NCI-H226 (cell line): ENCODE measurements around the gene NEURL1B.
"Not testable (repeated sequence)": the region's sequence is repeated elsewhere in the genome, so short reads cannot be mapped to it uniquely, and the experiment has no call there.

Experiments
- DNase-seq: peaks from one replicate; pipeline ENCODE4 v3.0.0-alpha.2; 2015

The NEURL1B gene

GRCh38 chr5:172635038-172635437 lies 6.0 kb upstream of the NEURL1B start:
- no peak for DNase-seq

- no peak for DNase-seq
Measured at GRCh38 chr5:172636279-172637050, 4.6 kb upstream of the NEURL1B start.

- DNase-seq = peak; percentile 47
Measured at GRCh38 chr5:172637110-172637580, 3.9 kb upstream of the NEURL1B start.

- DNase-seq = no peak
Measured at GRCh38 chr5:172637740-172638139, 3.3 kb upstream of the NEURL1B start.

- DNase-seq = no peak
Measured at GRCh38 chr5:172638209-172638768, 2.8 kb upstream of the NEURL1B start.

- DNase-seq = no peak
Measured at GRCh38 chr5:172640139-172640538, 924 bp upstream of the NEURL1B start.

- DNase-seq = no peak
Measured at GRCh38 chr5:172641359-172642050, 442 bp downstream of the NEURL1B start.

- no peak for DNase-seq
Measured at GRCh38 chr5:172642051-172642409, 967 bp downstream of the NEURL1B start.

- DNase-seq = no peak
Measured at GRCh38 chr5:172642486-172642885, 1.4 kb downstream of the NEURL1B start.

GRCh38 chr5:172642926-172643871 lies 2.1 kb downstream of the NEURL1B start:
- no peak for DNase-seq

GRCh38 chr5:172644266-172644665 lies 3.2 kb downstream of the NEURL1B start:
- no peak for DNase-seq

- DNase-seq = no peak
Measured at GRCh38 chr5:172644711-172645110, 3.6 kb downstream of the NEURL1B start.

- no peak for DNase-seq
Measured at GRCh38 chr5:172645271-172646055, 4.4 kb downstream of the NEURL1B start.

- no peak for DNase-seq
Measured at GRCh38 chr5:172646716-172647285, 5.7 kb downstream of the NEURL1B start.

GRCh38 chr5:172647352-172648012 lies 6.4 kb downstream of the NEURL1B start:
- DNase-seq = no peak

GRCh38 chr5:172648013-172648381 lies 6.9 kb downstream of the NEURL1B start:
- DNase-seq = peak; percentile 20

GRCh38 chr5:172648755-172649154 lies 7.7 kb downstream of the NEURL1B start:
- peak; percentile 13 for DNase-seq

- not testable (repeated sequence) for DNase-seq
Measured at GRCh38 chr5:172656496-172656895, 15.4 kb downstream of the NEURL1B start.

- DNase-seq = not testable (repeated sequence)
Measured at GRCh38 chr5:172657524-172658233, 16.6 kb downstream of the NEURL1B start.

GRCh38 chr5:172658391-172658790 lies 17.3 kb downstream of the NEURL1B start:
- no peak for DNase-seq
